GM23248 (cell line): ENCODE results near the gene RAB35. TPM values are rescaled to one million over a fixed set of nuclear protein-coding genes. Genes with fewer than 3 reads are reported as not detected.

Source experiments
- DNase-seq: peaks from one replicate; pipeline ENCODE4 v3.0.0-alpha.2; 2015
- H2AFZ ChIP-seq: fragments of 200-600 bp; sonication (generic); 2 replicates; pipeline ENCODE4 v1.6.1; 2016; ENCODE audit warnings: antibody characterized with exemption
- H3F3A ChIP-seq: fragments of 200-600 bp; sonication (generic); 2 replicates; pipeline ENCODE4 v1.6.1; 2016; ENCODE audit warnings: mild to moderate bottlenecking, antibody characterized with exemption, mixed run types; ENCODE audit not compliant: insufficient read depth
- H3K27ac ChIP-seq: fragments of 200-600 bp; sonication (generic); 2 replicates; pipeline ENCODE4 v1.5.1; 2016; ENCODE audit warnings: mild to moderate bottlenecking
- H3K27me3 ChIP-seq: fragments of 200-600 bp; sonication (generic); replicated peaks from 2 replicates; pipeline ENCODE4 v1.6.1; 2016; ENCODE audit warnings: mild to moderate bottlenecking; ENCODE audit not compliant: insufficient read depth
- H3K36me3 ChIP-seq: fragments of 200-600 bp; sonication (generic); 2 replicates; pipeline ENCODE4 v1.6.1; 2016; ENCODE audit warnings: low read depth, mild to moderate bottlenecking
- H3K4me1 ChIP-seq: fragments of 200-600 bp; sonication (generic); 2 replicates; pipeline ENCODE4 v1.6.1; 2016; ENCODE audit warnings: mild to moderate bottlenecking; ENCODE audit not compliant: insufficient read depth
- H3K4me2 ChIP-seq: fragments of 200-600 bp; sonication (generic); one replicate; pipeline ENCODE4 v1.6.1; 2016; ENCODE audit warnings: mild to moderate bottlenecking; ENCODE audit not compliant: unreplicated experiment
- H3K4me3 ChIP-seq: fragments of 200-600 bp; sonication (generic); 2 replicates; pipeline ENCODE4 v1.5.1; 2016; ENCODE audit warnings: mild to moderate bottlenecking
- H3K79me2 ChIP-seq: fragments of 200-600 bp; sonication (generic); 2 replicates; pipeline ENCODE4 v1.6.1; 2016; ENCODE audit warnings: mild to moderate bottlenecking; ENCODE audit not compliant: insufficient read depth
- H3K9ac ChIP-seq: fragments of 200-600 bp; sonication (generic); 2 replicates; pipeline ENCODE4 v1.6.1; 2016; ENCODE audit warnings: mild to moderate bottlenecking
- H3K9me2 ChIP-seq: fragments of 200-600 bp; sonication (generic); 2 replicates; pipeline ENCODE4 v1.6.1; 2016; ENCODE audit warnings: mixed run types, mild to moderate bottlenecking, moderate library complexity; ENCODE audit not compliant: insufficient read depth
- H3K9me3 ChIP-seq: fragments of 200-600 bp; sonication (generic); one replicate; pipeline ENCODE4 v1.6.1; 2017; ENCODE audit warnings: low read depth
- H4K20me1 ChIP-seq: fragments of 200-600 bp; sonication (generic); 2 replicates; pipeline ENCODE4 v1.6.0; 2016; ENCODE audit not compliant: insufficient read depth
- EZH2 ChIP-seq: fragments of 200-600 bp; sonication (generic); IDR thresholded peaks from 2 replicates; pipeline ENCODE4 v1.6.1; 2018; ENCODE audit warnings: antibody characterized with exemption, mild to moderate bottlenecking; ENCODE audit not compliant: insufficient read depth, poor library complexity, severe bottlenecking
- EZH2phosphoT487 ChIP-seq: fragments of 200-600 bp; sonication (generic); IDR thresholded peaks from 2 replicates; pipeline ENCODE4 v1.6.1; 2018; ENCODE audit warnings: antibody characterized with exemption, moderate library complexity, mild to moderate bottlenecking, low read depth; ENCODE audit not compliant: insufficient read depth
- WGBS, 2 experiments: methylation state at CpG; one replicate each; pipeline ENCODE4 v1.1.6; 2015 to 2017; ENCODE audit warnings: low lambda C conversion rate in 2 of 2, low coverage in 1 of 2; ENCODE audit errors: missing lambda C conversion rate in 2 of 2; 5-methylcytosine and 5-hydroxymethylcytosine counted together
- in situ Hi-C: fragments of 300-500 bp; cut with MboI; formaldehyde crosslinking; loops from 2 replicates; pipeline ENCODE4 v1.15.0; 2020
- polyA plus RNA-seq: library from polyadenylated mRNA; unstranded; fragments of >200 nt; fragmentation: Nextera tagmentation; extraction: Ambion mirVana; gene quantifications from 2 replicates; pipeline ENCODE4 v1.2.1, GENCODE V29; 2016
- total RNA-seq: library from RNA; depleted of rRNA; stranded (reverse); fragments of >200 nt; shearing (Covaris generic); gene quantifications from 2 replicates; pipeline ENCODE4 v1.2.3, GENCODE V29; 2014

RAB35 gene
- total and polyA plus RNA-seq, 2 experiments from 2014 or later: 28.7 to 37.1 TPM

DNA sequence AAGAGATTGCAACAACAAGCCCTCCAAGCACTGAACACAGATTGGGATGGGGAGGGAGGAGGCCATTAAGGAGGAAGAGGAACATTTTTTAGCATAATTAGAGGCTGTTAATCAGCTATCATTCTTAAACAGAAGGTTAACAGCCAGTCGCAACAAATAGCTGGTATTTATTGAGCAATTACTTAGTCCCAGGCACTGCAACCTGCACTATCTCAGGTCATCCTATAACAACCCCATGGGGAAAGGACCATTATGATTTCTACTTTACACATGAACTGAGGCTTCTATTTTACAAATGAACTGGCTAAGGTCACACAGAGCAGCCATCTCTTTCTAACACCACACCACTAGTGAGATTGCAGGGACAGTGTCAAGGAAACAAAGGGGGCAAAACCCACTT is 10.4 kb downstream of the RAB35 start:
- no peak for DNase-seq
- Histone ChIP-seq H2AFZ (no peak overlapping the region), H3K79me2 (peaks cover 100% of the 10 kb centered on the region), H3K27ac (no peak overlapping the region), H3K4me3 (no peak overlapping the region), H3F3A (no peaks in the 10 kb centered on the region), H3K27me3 (no peaks in the 10 kb centered on the region), H3K9me3 (no peaks in the 10 kb centered on the region), H4K20me1 (no peaks in the 10 kb centered on the region; the same call in 1 of the 2 replicates), H3K9me2 (no peaks in the 10 kb centered on the region), H3K36me3 (no peaks in the 10 kb centered on the region), H3K4me2 (no peak overlapping the region), H3K9ac (no peak overlapping the region), H3K4me1 (no peaks in the 10 kb centered on the region)
- TF ChIP-seq EZH2: no peak
- TF ChIP-seq EZH2phosphoT487: no peak
- in situ Hi-C loops: no loop called here
- 92 to 93% methylated on average over 1 of the region's 1 CpG for WGBS, 2 experiments

GRCh38 chr12:120103371-120103770 is 13.2 kb downstream of the RAB35 start:
- in situ Hi-C loops: no loop called here

DNA sequence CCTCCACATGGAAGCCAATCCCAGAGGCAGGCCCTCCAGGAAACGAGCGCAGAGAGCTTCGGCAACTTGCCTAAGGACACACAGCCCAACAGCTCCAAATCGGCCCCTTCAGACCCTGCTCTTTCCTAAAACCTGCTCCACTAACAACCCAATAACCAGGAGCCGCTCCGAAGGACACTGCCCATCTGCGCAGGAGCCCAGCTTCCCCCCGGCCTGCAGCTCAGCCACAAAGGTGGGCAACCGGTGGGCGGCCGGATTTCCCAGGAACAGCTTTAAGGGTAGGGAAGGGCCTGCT is 13.6 kb downstream of the RAB35 start:
- in situ Hi-C loops: no loop called here
- 93% methylated on average over 11 of the region's 11 CpGs for WGBS, 2 experiments
- no peak overlapping the region for H3K4me2 ChIP-seq
- no peak for DNase-seq
- H2AFZ ChIP-seq: no peak overlapping the region
- H3K79me2 ChIP-seq: peaks cover 91% of the 10 kb centered on the region
- H3K9me3 ChIP-seq: no peaks in the 10 kb centered on the region
- H3K36me3 ChIP-seq: no peaks in the 10 kb centered on the region
- H3F3A ChIP-seq: no peaks in the 10 kb centered on the region
- no peak overlapping the region for H3K27ac ChIP-seq
- H3K9ac ChIP-seq: no peak overlapping the region
- no peaks in the 10 kb centered on the region for H3K4me1 ChIP-seq
- no peaks in the 10 kb centered on the region for H4K20me1 ChIP-seq
- H3K27me3 ChIP-seq: no peaks in the 10 kb centered on the region
- no peak overlapping the region for H3K4me3 ChIP-seq
- no peaks in the 10 kb centered on the region for H3K9me2 ChIP-seq
- no peak for TF ChIP-seq EZH2
- TF ChIP-seq EZH2phosphoT487: no peak

More at GRCh38 chr12:120103371-120103770, 13.2 kb downstream of the RAB35 start:
- TF ChIP-seq EZH2phosphoT487 (no peak), EZH2 (no peak)
- H3K4me1 ChIP-seq: no peaks in the 10 kb centered on the region
- H3K9me2 ChIP-seq: no peaks in the 10 kb centered on the region
- no peak overlapping the region for H3K4me2 ChIP-seq
- H3F3A ChIP-seq: no peaks in the 10 kb centered on the region
- H3K9me3 ChIP-seq: no peaks in the 10 kb centered on the region
- WGBS, 2 experiments: 97 to 98% methylated on average over 13 of the region's 13 CpGs
- H3K27me3 ChIP-seq: no peaks in the 10 kb centered on the region
- no peaks in the 10 kb centered on the region for H3K36me3 ChIP-seq
- H3K27ac ChIP-seq: no peak overlapping the region
- no peak for DNase-seq
- no peaks in the 10 kb centered on the region for H4K20me1 ChIP-seq
- no peak overlapping the region for H3K4me3 ChIP-seq
- no peak overlapping the region for H3K9ac ChIP-seq
- peaks cover 95% of the 10 kb centered on the region for H3K79me2 ChIP-seq
- H2AFZ ChIP-seq: no peak overlapping the region

GRCh38 chr12:120102189-120103043 is 14.1 kb downstream of the RAB35 start:
- WGBS, 2 experiments: 91 to 93% methylated on average over 22 to 30 of the region's 30 CpGs
- DNase-seq: no peak
- Histone ChIP-seq H3K9me2 (no peaks in the 10 kb centered on the region), H3K4me3 (no peak overlapping the region), H4K20me1 (no peaks in the 10 kb centered on the region), H3K27me3 (no peaks in the 10 kb centered on the region), H3K4me1 (no peaks in the 10 kb centered on the region), H3K9me3 (no peaks in the 10 kb centered on the region), H3F3A (no peaks in the 10 kb centered on the region), H2AFZ (no peak overlapping the region), H3K9ac (no peak overlapping the region), H3K79me2 (peaks cover 88% of the 10 kb centered on the region), H3K4me2 (no peak overlapping the region), H3K36me3 (0 out of 2 replicates have a peak, but pooled peaks cover 2% of the 10 kb centered on the region), H3K27ac (no peak overlapping the region)
- TF ChIP-seq EZH2: no peak
- no peak for TF ChIP-seq EZH2phosphoT487
- in situ Hi-C loops: no loop called here
